DND-41 (cell line): ENCODE measurements around the gene HIGD1C.

Experiments used
- ATAC-seq: fragments of 200-7000 bp; cut with Tn5 transposase; 3 replicates; pipeline ENCODE4 v1.9.1; 2021; ENCODE audit warnings: low read depth; ENCODE audit not compliant: insufficient read depth
- DNase-seq: peaks from one replicate; pipeline ENCODE4 v3.0.0-alpha.2; 2020
- H2AFZ ChIP-seq: 2 replicates; pipeline ENCODE4 v1.6.0; 2012; ENCODE audit warnings: low read depth, low read length
- H3K27ac ChIP-seq: 2 replicates; pipeline ENCODE4 v1.5.1; 2012; ENCODE audit warnings: low read length, inconsistent platforms
- H3K27me3 ChIP-seq: fragments of 200-600 bp; sonication (generic); 2 replicates; pipeline ENCODE4 v1.6.0; 2012; ENCODE audit warnings: low read length, mild to moderate bottlenecking, inconsistent platforms; ENCODE audit not compliant: insufficient read depth, poor library complexity
- H3K36me3 ChIP-seq: 2 replicates; pipeline ENCODE4 v1.5.1; 2012; ENCODE audit warnings: low read length, inconsistent platforms; ENCODE audit not compliant: insufficient read depth
- H3K4me1 ChIP-seq: 2 replicates; pipeline ENCODE4 v1.5.1; 2012; ENCODE audit warnings: mild to moderate bottlenecking, low read length; ENCODE audit not compliant: insufficient read depth
- H3K4me2 ChIP-seq: 2 replicates; pipeline ENCODE4 v1.6.0; 2012; ENCODE audit warnings: mild to moderate bottlenecking, moderate library complexity, low read length, inconsistent platforms; ENCODE audit not compliant: insufficient read depth
- H3K4me3 ChIP-seq, 2 experiments: fragments of 200-600 bp in 1 of 2; shearing (Covaris generic) in 1 of 2; 2 replicates each; pipeline ENCODE4 v1.5.1; 2012 to 2016; ENCODE audit warnings: inconsistent platforms in 2 of 2, low read length in 2 of 2, mild to moderate bottlenecking in 2 of 2, low read depth in 1 of 2, moderate library complexity in 1 of 2
- H3K79me2 ChIP-seq: 2 replicates; pipeline ENCODE4 v1.6.0; 2012; ENCODE audit warnings: low read length, inconsistent platforms; ENCODE audit not compliant: insufficient read depth
- H3K9ac ChIP-seq: 2 replicates; pipeline ENCODE4 v1.6.0; 2012; ENCODE audit warnings: low read depth, mild to moderate bottlenecking, inconsistent platforms, low read length, moderate library complexity
- H3K9me3 ChIP-seq: 2 replicates; pipeline ENCODE4 v1.5.1; 2012; ENCODE audit warnings: low read length, moderate library complexity, mild to moderate bottlenecking, inconsistent platforms; ENCODE audit not compliant: insufficient read depth, severe bottlenecking
- H4K20me1 ChIP-seq: 2 replicates; pipeline ENCODE4 v1.6.0; 2012; ENCODE audit warnings: low read length; ENCODE audit not compliant: insufficient read depth
- CTCF ChIP-seq: IDR thresholded peaks from 2 replicates; pipeline ENCODE4 v1.5.1; 2012; ENCODE audit warnings: borderline replicate concordance, low read length, moderate library complexity, mild to moderate bottlenecking; ENCODE audit not compliant: poor library complexity, severe bottlenecking; ENCODE audit errors: extremely low read depth
- EZH2 ChIP-seq: IDR thresholded peaks from 3 replicates; pipeline ENCODE4 v1.6.1; 2012; ENCODE audit warnings: borderline replicate concordance, low read depth, mild to moderate bottlenecking, moderate library complexity, low read length, inconsistent platforms; ENCODE audit not compliant: severe bottlenecking

The HIGD1C gene

GRCh38 chr12:50932787-50933280 lies 19.5 kb upstream of the HIGD1C start:
- no peaks in the 10 kb centered on the region for H3K27me3 ChIP-seq
- H3K9me3 ChIP-seq: peaks cover 10% of the 10 kb centered on the region
- H3K27ac ChIP-seq: no peak overlapping the region
- H2AFZ ChIP-seq: no peak overlapping the region
- ATAC-seq (no peak), DNase-seq (no peak)
- H4K20me1 ChIP-seq: no peaks in the 10 kb centered on the region
- peaks cover 25% of the 10 kb centered on the region for H3K4me1 ChIP-seq
- no peak overlapping the region for H3K4me3 ChIP-seq
- no peak overlapping the region for H3K4me2 ChIP-seq
- TF ChIP-seq CTCF: no peak
- TF ChIP-seq EZH2: no peak
- H3K9ac ChIP-seq: no peak overlapping the region
- H3K79me2 ChIP-seq: no peaks in the 10 kb centered on the region
- H3K36me3 ChIP-seq: peaks cover 6% of the 10 kb centered on the region; the same call in 1 of the 2 replicates

GRCh38 chr12:50933459-50934124 lies 18.8 kb upstream of the HIGD1C start:
- ATAC-seq (no peak; the same call in 2 of the 3 replicates), DNase-seq (no peak)
- no peaks in the 10 kb centered on the region for H4K20me1 ChIP-seq
- H3K4me3 ChIP-seq: no peak overlapping the region
- no peak overlapping the region for H3K27ac ChIP-seq
- H3K36me3 ChIP-seq: peaks cover 6% of the 10 kb centered on the region; the same call in 1 of the 2 replicates
- H3K27me3 ChIP-seq: no peaks in the 10 kb centered on the region
- H3K4me2 ChIP-seq: no peak overlapping the region
- no peaks in the 10 kb centered on the region for H3K79me2 ChIP-seq
- H2AFZ ChIP-seq: no peak overlapping the region
- no peak for TF ChIP-seq CTCF
- no peak for TF ChIP-seq EZH2
- no peak overlapping the region for H3K9ac ChIP-seq
- H3K9me3 ChIP-seq: peaks cover 18% of the 10 kb centered on the region
- peaks cover 17% of the 10 kb centered on the region for H3K4me1 ChIP-seq

- Histone ChIP-seq H3K36me3 (peaks cover 6% of the 10 kb centered on the region; the same call in 1 of the 2 replicates), H3K27me3 (no peaks in the 10 kb centered on the region), H3K4me2 (no peak overlapping the region), H3K9ac (no peak overlapping the region), H3K4me3 (no peak overlapping the region), H3K79me2 (no peaks in the 10 kb centered on the region), H3K4me1 (peaks cover 9% of the 10 kb centered on the region; the same call in 1 of the 2 replicates), H3K9me3 (peaks cover 22% of the 10 kb centered on the region), H4K20me1 (no peaks in the 10 kb centered on the region), H2AFZ (no peak overlapping the region), H3K27ac (no peak overlapping the region)
- no peak for DNase-seq
- TF ChIP-seq CTCF (no peak), EZH2 (no peak)
- no peak for ATAC-seq
Measured at GRCh38 chr12:50934371-50934851, 17.9 kb upstream of the HIGD1C start.
